HG02798 (cell line): ENCODE results near the gene TOR4A.

ENCODE experiments used
- ATAC-seq: cut with Tn5 transposase; IDR thresholded peaks from one replicate; pipeline ENCODE4 v1.9.1; 2021; ENCODE audit warnings: mild to moderate bottlenecking; ENCODE audit not compliant: unreplicated experiment, poor library complexity

The TOR4A gene

DNA sequence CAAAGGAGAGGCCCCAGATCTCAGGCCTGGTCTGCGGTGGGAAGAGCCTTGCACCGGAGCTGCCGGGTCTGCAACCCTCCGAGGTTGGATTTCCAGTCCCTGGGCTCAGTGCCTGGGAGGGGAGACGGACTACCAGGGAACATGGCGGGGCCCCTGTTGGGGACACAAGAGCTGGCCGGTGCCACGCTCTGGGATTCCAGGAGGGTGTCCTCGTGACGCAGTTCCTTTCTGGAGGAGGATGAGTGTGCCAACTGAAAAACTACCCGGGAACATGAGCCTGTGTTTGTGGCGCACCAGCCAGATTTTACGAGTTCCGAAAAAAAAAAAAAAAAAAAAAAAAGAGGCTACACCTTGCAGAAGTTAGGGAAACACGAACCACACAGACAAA, 15.6 kb downstream of the TOR4A start:
- ATAC-seq: no peak

DNA sequence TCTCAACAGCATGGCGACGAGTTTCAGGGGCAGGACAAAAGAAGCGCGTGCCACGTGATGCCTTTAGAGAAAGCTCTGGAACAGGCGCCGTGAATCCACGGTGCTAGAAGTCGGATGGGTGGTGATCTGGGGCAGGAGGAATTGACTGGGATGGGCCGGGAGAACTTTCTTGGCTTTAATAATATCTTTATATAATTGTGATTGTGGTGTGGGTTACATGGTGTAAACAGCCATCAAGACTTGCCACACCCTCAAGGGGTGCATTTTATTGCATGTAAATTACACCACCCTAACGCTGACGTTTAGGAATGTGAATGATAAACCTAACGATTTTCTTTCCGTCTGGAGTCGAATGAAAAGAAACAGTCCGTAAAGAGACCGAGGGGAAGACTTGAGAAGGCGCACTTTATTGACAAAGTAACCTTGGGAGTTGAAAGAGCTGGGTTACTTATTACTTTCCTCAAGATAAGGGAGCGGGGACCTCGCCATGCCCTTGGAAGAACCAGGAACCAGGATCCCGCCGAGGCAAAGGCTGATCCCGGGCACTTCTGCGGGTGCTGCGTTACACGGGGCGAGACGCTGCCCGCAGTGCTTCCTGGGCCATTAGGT, 16.1 kb downstream of the TOR4A start:
- ATAC-seq: no peak

DNA sequence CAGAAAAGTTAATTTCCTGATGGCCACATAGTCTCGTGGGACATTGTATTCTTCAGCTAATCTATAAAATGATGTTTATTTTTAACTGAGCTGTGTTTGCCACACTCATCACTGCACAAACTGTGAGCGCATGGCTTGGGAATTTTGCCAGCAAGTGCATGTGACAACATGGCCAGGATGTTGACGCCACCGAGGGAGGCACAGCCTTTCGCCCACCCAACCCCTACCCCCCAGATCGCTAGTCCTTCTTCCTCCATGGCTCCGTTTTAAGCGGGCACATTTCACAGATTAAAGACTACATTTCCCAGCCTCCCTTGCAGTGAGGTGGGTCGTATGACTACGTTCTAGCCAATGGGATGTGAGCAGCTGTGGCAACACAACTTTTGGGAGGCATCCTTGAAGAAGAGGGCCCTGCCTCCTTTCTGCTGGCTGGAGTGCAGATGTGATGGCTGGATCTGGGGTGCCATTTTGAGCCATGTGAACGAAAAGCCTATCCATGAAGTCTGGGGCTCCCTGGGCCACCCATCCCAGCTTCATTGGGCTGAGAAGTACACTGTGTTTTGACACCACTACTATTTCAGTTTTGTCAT, 16.7 kb downstream of the TOR4A start:
- ATAC-seq: no peak

DNA sequence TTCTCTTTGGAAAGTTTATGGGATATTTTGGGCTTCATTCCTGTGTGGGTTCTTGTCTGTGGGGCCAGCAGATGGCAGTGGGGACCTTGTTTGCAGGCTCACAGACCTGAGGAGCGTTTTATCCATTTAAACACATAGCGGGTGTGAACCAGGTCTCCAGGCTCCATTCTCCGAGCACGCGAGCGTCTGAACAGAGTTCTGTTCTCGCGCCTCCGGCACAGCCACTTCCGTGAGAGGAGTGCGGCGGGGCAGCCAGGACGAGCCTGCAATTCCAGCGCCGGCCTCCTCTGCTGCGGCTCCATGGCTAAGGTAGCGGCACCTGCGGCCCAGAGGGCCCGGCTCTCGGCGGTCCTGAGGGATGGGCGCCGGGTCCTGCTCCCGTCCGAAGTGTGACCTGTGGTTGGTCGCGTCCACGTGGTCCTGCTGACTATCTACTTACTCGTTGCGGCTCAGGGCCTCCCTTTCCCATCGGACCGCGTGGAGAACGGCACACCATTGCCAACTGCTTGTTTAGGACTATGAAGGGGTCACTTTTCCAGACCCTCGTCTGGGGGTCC, 17.2 kb downstream of the TOR4A start:
- no peak for ATAC-seq

DNA sequence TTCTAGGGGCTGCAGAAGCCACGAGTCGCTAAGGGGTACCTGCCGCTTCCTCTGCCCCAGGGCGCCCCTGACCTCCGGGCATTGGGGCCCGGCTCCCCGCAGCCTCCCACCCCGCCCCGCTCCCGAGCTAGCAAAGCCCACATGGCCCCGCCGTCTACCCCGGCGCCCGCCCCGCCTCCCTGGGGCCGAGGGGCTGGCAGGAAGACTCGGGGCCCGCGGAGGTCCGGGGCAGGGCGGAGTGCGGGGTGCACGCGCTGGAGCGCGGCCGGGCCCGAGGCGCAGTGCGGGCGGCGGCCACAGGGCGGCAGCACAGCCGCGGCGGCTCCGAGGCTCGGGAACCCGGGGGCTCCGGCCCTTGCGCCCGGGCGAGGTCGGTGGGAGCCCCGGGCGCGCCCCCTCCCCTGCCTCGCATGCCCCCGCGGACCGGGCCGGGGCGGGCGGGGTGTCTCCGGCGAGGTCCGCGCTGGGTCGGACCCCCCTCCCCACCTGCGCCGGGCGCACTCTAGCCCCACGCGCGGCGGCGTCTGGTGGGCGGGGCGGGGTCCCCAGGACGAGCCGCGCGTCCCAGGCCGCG, 17.8 kb downstream of the TOR4A start:
- peak; percentile 40 for ATAC-seq

DNA sequence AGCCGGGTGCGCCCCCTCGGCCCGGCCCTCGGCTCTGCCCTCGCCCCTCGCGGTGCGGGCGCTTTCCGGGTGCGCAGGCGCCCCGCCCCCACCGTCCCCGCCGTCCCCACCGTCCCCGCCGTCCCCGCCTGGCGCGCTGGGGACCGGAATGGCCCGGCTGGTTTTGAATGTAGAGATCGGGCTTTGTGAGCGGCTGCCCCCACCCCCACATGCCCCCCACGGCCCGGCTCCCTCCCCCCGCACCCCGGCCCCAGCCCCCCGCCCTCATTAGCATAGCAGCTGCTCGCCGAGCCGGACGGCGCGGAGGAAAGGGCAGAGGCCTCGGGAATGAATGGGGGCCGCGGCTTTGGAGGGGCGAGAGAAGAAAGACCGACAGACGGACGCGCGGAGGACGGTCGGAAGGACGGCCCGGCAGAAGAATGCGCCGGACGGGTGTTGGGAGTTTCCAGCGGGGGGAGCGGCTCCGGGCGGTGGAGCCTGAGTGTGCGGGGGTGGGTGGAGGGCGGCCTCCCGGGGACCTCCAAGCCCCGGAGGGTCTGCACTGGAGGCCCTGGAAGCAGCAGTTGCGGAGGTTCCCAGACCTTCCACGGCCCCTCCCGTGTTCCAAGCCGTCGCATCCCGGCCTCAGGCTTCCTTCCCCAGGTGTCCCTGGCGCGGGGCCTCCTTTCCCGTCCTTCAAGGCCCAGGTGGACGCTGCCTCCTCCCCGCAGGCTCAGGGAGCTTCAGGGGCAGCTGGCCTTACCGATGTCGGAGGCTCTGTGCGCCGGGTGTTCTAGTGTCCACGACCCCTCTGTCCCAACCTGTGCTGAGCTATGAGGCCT, 18.5 kb downstream of the TOR4A start:
- no peak for ATAC-seq

DNA sequence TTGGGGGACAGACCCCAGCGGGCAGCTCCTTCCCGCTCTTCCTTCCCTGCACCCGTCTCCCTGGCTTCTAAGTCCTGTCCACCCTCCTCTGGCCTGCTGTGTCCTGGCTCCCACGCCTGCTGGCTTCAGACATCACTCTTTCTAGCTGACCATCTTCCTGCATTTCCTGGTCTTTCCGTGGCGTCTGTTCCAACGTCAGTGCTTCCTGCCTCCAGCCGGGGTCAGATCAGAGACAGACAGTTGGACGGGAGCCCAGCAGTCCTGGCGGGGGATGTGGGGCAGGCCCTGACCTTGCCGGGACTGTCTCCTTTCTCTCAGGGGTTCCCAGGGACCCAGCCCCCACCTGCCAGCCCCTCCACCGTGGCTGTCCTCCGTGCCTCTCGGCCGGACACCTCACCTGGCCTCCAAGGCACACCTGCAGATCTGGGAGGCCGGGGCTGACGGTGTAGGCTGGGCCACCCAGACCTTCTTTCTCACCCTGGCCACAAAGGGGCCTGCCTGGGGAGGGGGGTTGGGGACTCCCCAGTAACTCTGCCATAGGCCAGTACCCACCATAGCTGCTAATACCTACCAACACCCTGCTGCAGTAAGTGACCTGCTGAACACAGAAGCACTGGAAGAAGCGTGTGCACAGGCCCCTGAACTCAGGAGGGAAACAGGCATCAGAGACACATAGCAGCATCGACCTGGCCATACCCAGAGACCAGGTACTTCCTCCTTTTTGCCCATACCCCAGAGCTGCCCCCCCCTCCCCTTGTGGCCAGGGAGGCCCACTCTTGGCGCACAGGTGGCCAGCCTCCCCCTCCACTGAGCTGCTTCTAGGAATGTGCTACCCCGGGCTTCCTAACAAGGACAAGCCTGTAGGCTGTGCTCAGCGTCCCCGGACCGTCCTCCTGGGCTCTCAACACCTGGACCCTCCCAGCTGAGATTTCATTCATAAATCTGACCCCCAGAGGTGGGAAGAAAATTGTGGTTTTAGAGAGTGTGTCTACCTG, 19.4 kb downstream of the TOR4A start:
- no peak for ATAC-seq

DNA sequence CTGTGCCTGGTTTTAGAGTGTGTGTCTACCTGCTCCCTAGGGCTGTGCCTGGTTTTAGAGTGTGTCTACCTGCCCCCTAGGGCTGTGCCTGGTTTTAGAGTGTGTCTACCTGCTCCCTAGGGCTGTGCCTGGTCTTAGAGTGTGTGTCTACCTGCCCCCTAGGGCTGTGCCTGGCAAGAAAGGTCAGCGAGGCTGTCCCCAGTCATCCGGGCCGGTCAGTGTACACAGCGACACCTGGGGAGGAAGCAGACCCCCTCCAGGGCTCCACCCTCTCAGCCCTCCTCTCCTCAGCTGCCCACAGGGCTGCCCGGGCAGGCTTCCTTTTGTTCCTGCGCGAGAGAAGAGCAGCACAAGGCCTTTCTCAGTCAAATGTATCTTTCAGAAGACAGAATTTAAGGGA, 20.4 kb downstream of the TOR4A start:
- ATAC-seq: no peak

DNA sequence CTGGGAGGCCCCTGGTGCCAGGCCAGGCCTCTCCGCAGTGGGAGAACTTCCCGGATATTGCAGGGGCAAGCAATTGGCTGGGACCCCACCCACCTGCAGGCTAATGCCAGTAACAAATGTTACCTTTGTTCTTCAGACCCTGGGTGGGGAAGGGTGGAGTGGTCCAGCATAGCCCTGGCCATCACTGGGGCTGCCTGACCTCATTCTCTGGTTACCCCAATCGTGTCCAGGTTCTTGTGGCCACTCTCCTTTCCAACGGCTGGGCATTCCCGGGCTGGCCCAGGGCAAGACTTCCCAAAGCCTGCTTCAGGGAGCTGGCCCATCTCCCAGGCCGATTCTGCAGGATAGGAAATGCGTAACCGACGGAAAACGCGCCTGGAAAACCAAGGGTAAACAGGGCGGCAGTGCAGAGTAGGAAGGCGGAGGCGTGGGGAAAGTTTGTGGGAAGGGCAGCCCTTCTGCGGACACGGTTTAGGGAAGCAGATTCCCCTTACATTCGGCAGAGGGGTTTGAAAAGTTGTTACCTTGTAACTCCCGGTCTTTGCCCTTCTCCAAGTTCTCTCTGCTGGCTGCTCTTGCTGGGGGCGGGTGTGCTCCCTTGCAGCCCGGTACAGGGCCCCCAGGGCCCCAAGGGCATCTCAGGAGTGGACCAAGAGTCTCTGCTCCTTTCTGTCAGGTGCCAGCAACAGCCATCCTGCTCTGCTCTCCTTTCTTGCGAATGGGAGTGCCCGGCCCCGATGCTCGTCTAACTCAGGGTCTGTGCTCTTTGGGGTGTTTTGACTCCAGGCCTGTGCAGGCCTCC, 21.1 kb downstream of the TOR4A start:
- no peak for ATAC-seq

DNA sequence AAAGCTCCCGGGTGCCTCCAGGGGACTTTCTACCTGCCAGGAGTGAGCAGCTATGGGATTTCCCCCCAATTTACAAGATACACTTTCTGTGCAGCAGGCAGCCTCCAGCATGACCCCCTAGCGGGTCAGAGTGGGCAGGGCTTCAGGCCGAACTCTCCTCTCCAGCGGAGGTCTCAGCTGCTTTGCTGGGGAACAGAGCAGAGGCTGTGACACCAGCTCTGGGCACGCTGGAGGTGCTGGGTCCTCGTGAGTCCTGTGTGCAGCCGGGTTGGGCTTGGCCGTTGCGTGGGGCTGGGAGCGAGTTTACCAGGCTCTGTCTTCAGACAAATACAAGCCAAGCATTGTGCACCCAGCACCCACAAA, 21.7 kb downstream of the TOR4A start:
- ATAC-seq: no peak

DNA sequence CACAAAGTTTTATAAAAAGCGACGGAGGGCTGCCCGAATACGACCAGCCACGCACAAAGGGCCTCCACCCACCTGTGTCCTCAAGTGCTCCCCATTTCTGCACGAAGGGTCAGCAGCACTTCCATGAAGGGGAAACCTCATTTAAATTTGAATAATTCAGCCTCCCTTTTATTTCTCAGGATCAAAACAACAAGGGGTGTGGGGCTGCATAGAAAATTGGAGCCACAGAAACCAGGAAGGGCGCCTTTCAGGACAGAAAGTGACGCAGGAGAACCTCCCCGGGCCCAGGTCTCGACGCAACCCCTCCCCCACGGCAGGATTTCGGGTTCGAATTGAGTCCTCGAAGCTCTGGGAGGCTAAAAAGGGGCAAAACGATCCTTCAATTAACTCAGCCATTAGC, 22.4 kb downstream of the TOR4A start:
- no peak for ATAC-seq

DNA sequence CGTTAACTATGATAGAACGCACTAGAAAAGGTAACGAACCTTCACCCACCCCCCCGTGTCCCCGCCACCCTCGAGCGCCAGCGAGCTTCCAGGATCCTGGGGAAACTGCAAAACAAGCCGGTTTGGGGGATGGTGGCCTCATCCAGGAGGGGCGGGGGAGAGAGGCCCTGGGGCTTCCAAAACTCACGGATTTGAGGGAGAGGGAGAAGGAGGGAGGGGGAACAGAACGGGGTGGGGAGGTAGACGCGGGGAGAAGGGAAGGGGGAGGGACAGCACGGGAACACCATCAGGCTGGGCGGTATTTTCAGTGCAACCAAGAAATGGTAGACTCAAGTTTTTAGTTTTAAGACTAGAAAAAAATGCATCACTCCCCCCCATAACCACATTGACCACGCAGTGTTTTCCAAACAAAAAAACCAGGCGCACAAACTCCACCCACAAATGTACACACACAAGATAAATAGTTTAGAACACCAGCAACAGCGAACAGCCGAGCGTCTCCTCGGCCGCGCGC, 23.1 kb downstream of the TOR4A start:
- ATAC-seq: no peak

DNA sequence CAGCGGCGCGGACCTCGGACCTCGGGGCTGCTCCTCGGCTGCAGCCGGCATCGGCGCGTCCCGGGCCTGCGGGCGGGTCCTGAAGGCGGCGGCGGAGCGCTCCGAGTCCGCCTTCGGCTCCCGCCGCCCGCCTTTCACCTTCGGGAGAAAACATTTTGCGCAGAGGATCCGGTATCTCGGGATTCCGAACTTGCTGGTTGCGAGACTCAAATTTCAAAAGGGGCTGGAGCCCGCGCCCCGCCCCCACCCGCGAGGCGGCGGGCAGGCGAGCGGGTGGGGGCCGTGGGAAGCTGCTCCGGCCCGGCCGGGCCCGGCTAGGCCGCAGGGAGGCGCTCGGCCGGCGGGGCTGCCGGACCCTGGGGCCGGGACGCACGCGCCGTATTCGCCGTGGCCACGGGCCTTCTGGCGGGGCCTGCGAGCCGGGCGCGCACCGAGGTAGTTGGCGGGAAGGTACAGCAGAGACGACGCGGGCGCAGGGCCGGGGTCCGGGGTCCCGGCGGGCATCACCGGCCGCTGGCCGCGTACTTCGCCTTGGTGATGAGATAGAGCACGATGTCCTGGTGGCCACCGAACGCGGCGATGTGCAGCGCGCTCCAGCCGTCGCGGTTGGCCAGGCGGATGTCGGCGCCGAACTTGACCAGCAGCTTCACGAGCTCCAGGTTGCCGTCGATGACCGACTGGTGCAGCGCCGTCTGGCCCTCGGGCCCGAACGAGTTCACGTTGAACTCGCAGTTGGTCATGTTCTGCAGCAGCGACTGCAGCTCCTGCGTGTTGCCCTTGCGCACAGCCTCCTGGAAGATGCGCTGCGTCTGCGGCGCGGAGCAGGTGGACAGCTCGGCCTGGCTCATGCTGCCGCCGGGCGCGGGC, 23.8 kb downstream of the TOR4A start:
- peak; percentile 3 for ATAC-seq

DNA sequence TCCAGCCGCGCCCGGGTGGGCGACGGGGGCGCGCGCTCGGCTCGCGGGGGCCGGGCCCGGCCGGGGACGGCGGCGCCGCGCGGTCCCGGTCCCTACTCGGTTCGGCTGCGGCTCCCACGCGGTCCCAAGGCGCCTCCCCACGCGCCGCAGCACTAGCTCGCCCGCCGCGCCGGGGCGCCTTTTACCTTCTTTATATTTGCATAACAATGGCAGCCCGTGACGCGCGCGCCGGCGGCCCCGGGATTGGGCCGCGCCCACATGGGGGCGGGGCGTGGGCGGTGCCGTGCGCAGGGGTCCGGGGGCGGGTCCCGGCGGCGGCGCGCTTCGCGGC, 24.6 kb downstream of the TOR4A start, which contains the start of gene NRARP:
Gene NRARP, minus strand, starts transcription at position 154 of the 331 bp plus-strand sequence. CDS start 343 bp downstream, outside the sequence.
- ATAC-seq: peak; percentile 78

DNA sequence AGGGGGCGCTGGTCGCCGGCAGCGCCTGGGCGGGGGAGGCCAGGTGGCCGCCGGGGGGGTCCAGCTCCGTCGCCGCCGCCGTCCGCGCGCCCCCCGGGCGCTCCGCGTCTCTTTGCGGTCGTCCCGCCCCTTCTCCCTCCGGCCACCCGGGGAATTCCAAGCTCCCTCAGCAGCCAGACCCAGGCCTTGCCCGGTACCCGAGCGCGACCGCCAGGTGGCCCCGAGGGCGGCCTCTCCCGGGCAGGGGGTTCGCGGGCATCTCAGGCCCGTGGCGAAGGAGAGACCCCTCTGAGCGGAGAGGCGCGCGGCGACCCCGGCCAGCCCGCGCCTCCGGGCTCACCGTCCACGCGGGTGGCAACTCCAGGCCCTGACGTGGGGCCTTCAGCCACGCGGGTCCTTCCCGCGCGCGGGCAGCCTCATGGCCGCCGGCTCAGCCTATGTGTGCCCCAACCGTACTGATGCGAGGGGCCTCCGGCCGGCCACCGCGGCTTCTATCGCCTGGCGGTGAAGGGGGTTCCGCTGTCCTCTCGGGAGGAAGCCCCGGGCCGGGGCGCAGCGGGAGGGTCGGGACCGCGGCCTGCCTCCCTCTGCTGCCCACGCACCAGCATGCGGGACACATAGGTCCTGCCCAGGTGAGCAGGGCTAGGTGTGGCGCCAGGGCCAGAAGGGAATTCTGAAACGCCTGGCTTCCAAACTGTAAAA, 25.1 kb downstream of the TOR4A start:
- no peak for ATAC-seq

DNA sequence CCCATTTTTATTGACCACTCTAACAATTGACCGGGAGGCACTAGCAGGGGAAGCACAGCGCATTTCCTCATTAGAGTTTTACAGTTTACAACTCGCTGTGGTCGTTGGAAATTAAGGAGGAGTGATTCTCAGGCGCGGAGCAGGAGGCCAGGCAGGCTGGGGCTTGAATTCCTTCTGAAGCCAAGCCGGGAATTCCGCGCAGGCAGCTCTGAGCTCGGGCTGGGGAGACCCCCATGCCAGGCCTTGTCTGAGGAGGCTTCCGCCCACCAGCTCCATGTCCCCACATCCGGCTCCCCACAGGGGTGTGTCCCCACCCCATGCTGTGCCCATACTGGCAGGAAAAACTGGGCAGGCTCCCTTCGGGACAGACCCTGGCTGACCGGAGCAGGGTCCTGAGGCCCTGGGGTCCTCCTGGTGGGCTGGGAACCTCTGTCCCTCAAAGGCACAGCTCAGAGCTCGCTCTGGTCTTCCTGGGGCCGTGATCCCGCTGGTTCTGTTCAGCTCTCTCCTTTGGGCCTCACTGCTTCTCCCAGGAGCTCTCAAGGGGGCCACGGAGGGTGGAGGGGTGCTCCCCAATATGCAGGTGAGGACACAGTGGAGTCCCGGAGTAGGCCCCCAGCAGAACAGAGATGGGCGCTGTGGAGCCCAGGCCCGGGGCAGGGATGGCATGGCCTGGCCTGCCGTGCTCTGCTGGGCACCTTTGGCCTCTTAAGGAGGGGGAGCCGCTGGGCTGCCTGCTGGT, 25.8 kb downstream of the TOR4A start:
- ATAC-seq: no peak

DNA sequence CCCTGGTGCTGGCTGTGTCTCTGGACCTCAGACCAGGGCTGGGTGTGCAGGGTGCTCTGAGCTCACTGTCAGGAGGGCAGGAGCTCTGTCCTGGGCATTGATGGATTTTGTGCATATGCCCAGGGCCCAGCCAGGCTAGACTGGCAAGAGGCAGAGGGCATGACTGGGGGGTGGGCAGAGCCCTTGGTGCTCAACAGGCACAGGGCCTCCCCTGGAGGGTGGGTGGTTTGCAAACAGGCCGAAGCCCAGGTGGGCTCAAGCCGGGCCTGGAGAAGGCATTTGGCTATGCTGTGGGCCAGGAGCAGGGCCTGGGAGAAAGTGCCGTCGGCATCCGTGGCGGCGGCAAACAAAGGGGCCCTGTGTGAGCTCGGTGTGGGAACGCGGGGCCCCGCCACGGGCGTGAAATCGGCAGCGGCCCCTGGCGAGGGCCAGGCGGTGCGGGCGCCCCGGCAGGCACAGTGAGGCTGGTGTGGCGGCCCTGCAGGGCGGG, 26.4 kb downstream of the TOR4A start:
- ATAC-seq: no peak
